Nephron (organoid): ENCODE data around the gene GAB1.

Experiments
- H3K27ac Mint-ChIP-seq, 3 experiments: 2 replicates each; pipeline ENCODE4 v1.8.0; 2020; ENCODE audit warnings: mixed read lengths in 3 of 3, mild to moderate bottlenecking in 2 of 3, moderate library complexity in 1 of 3
- H3K27me3 Mint-ChIP-seq: 2 replicates; pipeline ENCODE4 v1.8.0; 2021; ENCODE audit warnings: low read depth, mild to moderate bottlenecking, moderate library complexity, mixed read lengths
- H3K36me3 Mint-ChIP-seq: 2 replicates; pipeline ENCODE4 v1.8.0; 2020; ENCODE audit warnings: low read depth, mixed read lengths
- H3K4me1 Mint-ChIP-seq: 2 replicates; pipeline ENCODE4 v1.8.0; 2020; ENCODE audit warnings: mixed read lengths
- H3K4me3 Mint-ChIP-seq, 3 experiments: 2 replicates each; pipeline ENCODE4 v1.8.0; 2020; ENCODE audit warnings: mild to moderate bottlenecking in 3 of 3, mixed read lengths in 3 of 3, moderate library complexity in 2 of 3
- H3K9me3 Mint-ChIP-seq: 2 replicates; pipeline ENCODE4 v1.8.0; 2020; ENCODE audit warnings: mixed read lengths
- CTCF ChIP-seq, 3 experiments: fragments of 200-600 bp; sonication (generic); IDR thresholded peaks; one replicate each; pipeline ENCODE4 v1.5.0; 2021; ENCODE audit warnings: antibody characterized with exemption in 3 of 3; ENCODE audit not compliant: unreplicated experiment in 3 of 3

The GAB1 gene

DNA sequence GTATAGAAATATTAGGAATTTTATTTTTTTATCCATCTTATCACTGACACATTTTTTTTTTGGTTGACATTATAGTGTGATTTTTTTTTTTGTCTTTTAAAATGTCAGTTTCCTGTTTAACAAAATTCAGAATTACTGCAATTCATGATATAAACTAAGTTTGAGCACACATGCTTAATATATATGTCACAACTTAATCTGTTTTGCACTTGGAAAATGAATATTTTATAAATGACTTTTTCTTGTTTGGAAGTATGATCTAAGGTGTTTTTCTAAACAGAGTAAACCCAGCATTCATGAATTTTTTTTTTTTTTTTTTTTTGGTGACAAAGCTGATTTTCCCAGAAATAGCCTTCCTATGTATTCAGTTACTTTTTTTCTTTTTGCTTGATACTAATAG, 179.2 kb downstream of the GAB1 start:
- H3K9me3 Mint-ChIP-seq = no peaks in the 10 kb centered on the region
- peaks cover 37% of the 10 kb centered on the region for H3K36me3 Mint-ChIP-seq
- H3K27ac Mint-ChIP-seq = peak overlapping the region in 2 of 3 experiments; percentile 3 to 6

DNA sequence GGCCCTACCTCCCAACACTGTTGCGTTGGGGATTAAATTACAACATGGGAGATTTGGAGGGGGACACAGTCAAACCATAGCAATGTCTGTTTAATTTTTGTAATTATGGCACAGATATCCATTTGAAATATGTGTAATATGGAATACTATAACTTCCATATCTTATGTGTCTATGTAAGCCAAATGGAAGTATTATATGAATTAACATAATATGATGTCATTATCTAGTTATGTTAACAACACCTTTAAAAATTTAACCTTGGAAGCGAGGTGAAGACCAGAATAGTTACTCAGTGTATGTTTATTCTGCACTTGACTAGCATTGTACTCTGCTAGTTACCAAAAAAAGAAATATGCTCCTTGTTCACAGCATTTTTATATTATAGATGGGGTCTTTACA, 181.1 kb downstream of the GAB1 start:
- H3K27ac Mint-ChIP-seq = no peak overlapping the region

More for the DNA sequence above, 179.2 kb downstream of the GAB1 start:
- Mint-ChIP-seq H3K4me1 (peaks cover 52% of the 10 kb centered on the region), H3K4me3 (peak overlapping the region; percentile 96 to 100 (median 97)), H3K27me3 (no peaks in the 10 kb centered on the region)
- TF ChIP-seq CTCF (IDR thresholded peaks at IDR 0.05; ENCODE audit: unreplicated experiment in 3 of 3) = no peak

More for the DNA sequence above, 181.1 kb downstream of the GAB1 start:
- H3K4me1 Mint-ChIP-seq = peaks cover 56% of the 10 kb centered on the region
- H3K36me3 Mint-ChIP-seq = peaks cover 52% of the 10 kb centered on the region
- no peaks in the 10 kb centered on the region for H3K27me3 Mint-ChIP-seq
- TF ChIP-seq CTCF (IDR thresholded peaks at IDR 0.05; ENCODE audit: unreplicated experiment in 3 of 3) = no peak
- H3K9me3 Mint-ChIP-seq = no peaks in the 10 kb centered on the region
- no peak overlapping the region for H3K4me3 Mint-ChIP-seq
